K562 (cell line): ENCODE measurements around the gene UBQLN2. TPM values are rescaled to one million over a fixed set of nuclear protein-coding genes. Genes with fewer than 3 reads are reported as not detected.

Source experiments
- ARHGAP35 ChIP-seq: fragments of 450-650 bp; IDR thresholded peaks from 2 replicates; pipeline ENCODE4 v1.6.1; 2018; ENCODE audit not compliant: partially characterized antibody
- ARID2 ChIP-seq: fragments of 450-650 bp; IDR thresholded peaks from 2 replicates; pipeline ENCODE4 v1.6.1; 2017; ENCODE audit warnings: antibody characterized with exemption, mild to moderate bottlenecking
- CAMTA2 ChIP-seq: fragments of 250-450 bp; sonication (Bioruptor Pico); conservative IDR thresholded peaks from 2 replicates; pipeline ENCODE4 v1.5.1; 2022
- CBX2 ChIP-seq: fragments of 200-600 bp; sonication (generic); IDR thresholded peaks from one replicate; pipeline ENCODE4 v1.6.1; 2012; ENCODE audit warnings: mild to moderate bottlenecking, low read length, inconsistent platforms; ENCODE audit not compliant: insufficient read depth, poor library complexity, severe bottlenecking
- CBX3 ChIP-seq, 2 experiments: IDR thresholded peaks; 1 replicate in 1 of 2; 2 replicates in 1 of 2; pipeline ENCODE4 v1.6.1; 2012; ENCODE audit warnings: inconsistent platforms in 2 of 2, low read length in 2 of 2, borderline replicate concordance in 1 of 2, control low read depth in 1 of 2
- CBX8 ChIP-seq: fragments of 200-600 bp; sonication (generic); IDR thresholded peaks from 2 replicates; pipeline ENCODE4 v1.6.1; 2012; ENCODE audit warnings: borderline replicate concordance, mixed run types, low read depth, mild to moderate bottlenecking, moderate library complexity, mixed read lengths, low read length, control low read depth, inconsistent platforms; ENCODE audit not compliant: poor library complexity, severe bottlenecking; ENCODE audit errors: extremely low read depth
- ILF3 ChIP-seq: fragments of 450-650 bp; IDR thresholded peaks from 2 replicates; pipeline ENCODE4 v1.6.1; 2018; ENCODE audit warnings: antibody characterized with exemption, mild to moderate bottlenecking, moderate library complexity, borderline replicate concordance
- JUNB ChIP-seq: fragments of 450-650 bp; formaldehyde crosslinking; conservative IDR thresholded peaks from 2 replicates; pipeline ENCODE4 v1.4.0; 2020; ENCODE audit warnings: mild to moderate bottlenecking
- KLF16 ChIP-seq: IDR thresholded peaks from 2 replicates; pipeline ENCODE4 v1.6.1; 2016; ENCODE audit warnings: antibody characterized with exemption
- MCM2 ChIP-seq: fragments of 450-650 bp; IDR thresholded peaks from 2 replicates; pipeline ENCODE4 v1.6.1; 2017; ENCODE audit warnings: low read depth, mild to moderate bottlenecking
- MCM5 ChIP-seq: fragments of 450-650 bp; IDR thresholded peaks from 2 replicates; pipeline ENCODE4 v1.6.1; 2016; ENCODE audit warnings: low read depth
- NEUROD1 ChIP-seq: fragments of 150-350 bp; IDR thresholded peaks from 2 replicates; pipeline ENCODE4 v1.6.1; 2014; ENCODE audit warnings: borderline replicate concordance, low read length, low read depth; ENCODE audit not compliant: partially characterized antibody
- NR2C1 ChIP-seq, 2 experiments: fragments of 450-650 bp; IDR thresholded peaks; 2 replicates each; pipeline ENCODE4 v1.6.1; 2017; ENCODE audit warnings: mild to moderate bottlenecking in 2 of 2, antibody characterized with exemption in 1 of 2, inconsistent platforms in 1 of 2, missing compliant biosample characterization in 1 of 2, missing genetic modification characterization in 1 of 2
- NR2F6 ChIP-seq: fragments of 450-650 bp; formaldehyde crosslinking; IDR thresholded peaks from 2 replicates; pipeline ENCODE4 v1.4.0; 2020; ENCODE audit warnings: mild to moderate bottlenecking
- POLR3G ChIP-seq: IDR thresholded peaks from 2 replicates; pipeline ENCODE4 v1.6.1; 2011; ENCODE audit not compliant: insufficient read length, insufficient replicate concordance; ENCODE audit errors: extremely low read depth
- PRMT5 ChIP-seq: sonication (generic); formaldehyde crosslinking; IDR thresholded peaks from 2 replicates; pipeline ENCODE4 v1.5.0; 2020; ENCODE audit warnings: missing genetic modification reagents
- PRPF4 ChIP-seq: fragments of 200-400 bp; formaldehyde crosslinking; IDR thresholded peaks from one replicate; pipeline ENCODE4 v1.6.1; 2017; ENCODE audit warnings: low read length, low read depth, mild to moderate bottlenecking; ENCODE audit not compliant: insufficient read depth, poor library complexity, severe bottlenecking
- PTTG1 ChIP-seq: fragments of 450-650 bp; IDR thresholded peaks from 2 replicates; pipeline ENCODE4 v1.6.1; 2016; ENCODE audit warnings: low read depth, mild to moderate bottlenecking, missing genetic modification characterization, missing compliant biosample characterization
- ZC3H11A ChIP-seq: IDR thresholded peaks from 2 replicates; pipeline ENCODE4 v1.6.1; 2012; ENCODE audit warnings: low read depth, low read length, improper control_type of control experiment
- ZNF232 ChIP-seq: sonication (generic); formaldehyde crosslinking; IDR thresholded peaks from 2 replicates; pipeline ENCODE4 v1.8.0; 2022; ENCODE audit warnings: mild to moderate bottlenecking, missing genetic modification reagents
- ZNF431 ChIP-seq: sonication (generic); formaldehyde crosslinking; IDR thresholded peaks from 2 replicates; pipeline ENCODE4 v1.8.0; 2022; ENCODE audit warnings: mild to moderate bottlenecking, missing genetic modification reagents
- ZNF699 ChIP-seq: fragments of 250-450 bp; sonication (Bioruptor Pico); IDR thresholded peaks from 2 replicates; pipeline ENCODE4 v1.8.0; 2021; ENCODE audit warnings: mild to moderate bottlenecking, moderate library complexity; ENCODE audit not compliant: insufficient replicate concordance
- ZSCAN29 ChIP-seq: fragments of 450-650 bp; IDR thresholded peaks from 2 replicates; pipeline ENCODE4 v1.6.1; 2017
- polyA plus RNA-seq, 8 experiments: library from polyadenylated mRNA; depleted of rRNA in 4 of 8; stranded (reverse) in 5 of 8; unstranded in 3 of 8; fragments of >200 nt; fragmentation: Nextera tagmentation in 2 of 8; fragmentation: Illumina TruSeq in 1 of 8; extraction: Ambion mirVana in 2 of 8; extraction: Trizol in 1 of 8; gene quantifications; 2 replicates each; pipeline versions ENCODE4 v1.2.1 to v1.2.3, GENCODE V29; 2011 to 2014; ENCODE audit warnings: inconsistent platforms in 1 of 8, missing spikeins in 1 of 8
- total RNA-seq, 7 experiments: library from RNA; depleted of rRNA in 6 of 7; stranded (reverse); fragments of >200 nt in 6 of 7; fragmentation: Illumina TruSeq in 2 of 7; extraction: Trizol in 2 of 7; gene quantifications; 2 replicates each; pipeline versions ENCODE4 v1.2.1 to v1.2.3, GENCODE V29; 2011 to 2021; ENCODE audit warnings: low replicate concordance in 1 of 7
- TF ChIP-seq, protein P1 (sequence below): fragments of 450-650 bp; formaldehyde crosslinking; IDR thresholded peaks from 2 replicates; pipeline ENCODE4 v1.4.0; 2022; ENCODE audit warnings: mild to moderate bottlenecking, moderate library complexity
- TF ChIP-seq, protein P2 (sequence below): IDR thresholded peaks from 2 replicates; pipeline ENCODE4 v1.6.1; 2011; ENCODE audit not compliant: insufficient read length; ENCODE audit errors: extremely low read depth

Gene UBQLN2
- total and polyA plus RNA-seq, 9 of the 15 experiments (the other 6 are each of a cell fraction or from before 2014, with no cell fraction given): 1.5 to 17.9 (median 5.7) TPM

DNA sequence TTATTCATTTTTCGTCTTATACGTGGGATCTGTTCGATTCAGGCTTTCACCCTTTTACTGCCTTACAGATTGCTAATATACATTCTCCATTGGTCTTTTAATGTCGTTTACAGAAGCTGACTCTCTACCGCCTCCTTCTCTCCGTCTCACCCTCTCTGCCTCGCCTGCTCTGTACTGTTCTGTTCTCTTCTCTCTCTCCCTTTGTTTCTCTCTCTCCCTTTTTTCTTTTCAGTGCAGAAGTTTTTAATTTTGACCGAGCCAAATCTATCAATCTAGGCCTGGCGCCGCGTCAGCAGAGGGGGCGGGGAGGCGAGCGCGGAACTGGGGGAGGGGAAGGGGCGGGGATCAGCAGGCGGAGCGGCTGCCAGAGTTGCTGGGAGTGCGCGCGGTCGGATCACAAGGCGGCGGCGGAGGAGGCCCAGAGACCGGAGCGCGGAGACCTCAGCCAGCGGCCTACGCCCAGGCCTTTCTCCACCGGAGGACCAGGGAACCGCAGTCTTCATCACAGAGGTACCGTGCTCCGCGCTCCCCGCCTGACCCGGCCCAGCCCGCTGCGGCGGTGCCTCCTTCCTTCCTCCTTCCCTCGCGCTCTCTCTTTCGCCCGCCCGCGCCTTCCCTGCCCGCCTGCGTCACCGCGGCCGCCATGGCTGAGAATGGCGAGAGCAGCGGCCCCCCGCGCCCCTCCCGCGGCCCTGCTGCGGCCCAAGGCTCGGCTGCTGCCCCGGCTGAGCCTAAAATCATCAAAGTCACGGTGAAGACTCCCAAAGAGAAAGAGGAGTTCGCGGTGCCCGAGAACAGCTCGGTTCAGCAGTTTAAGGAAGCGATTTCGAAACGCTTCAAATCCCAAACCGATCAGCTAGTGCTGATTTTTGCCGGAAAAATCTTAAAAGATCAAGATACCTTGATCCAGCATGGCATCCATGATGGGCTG is at the start of gene UBQLN2 (continued):
- TF ChIP-seq, protein P1, sequence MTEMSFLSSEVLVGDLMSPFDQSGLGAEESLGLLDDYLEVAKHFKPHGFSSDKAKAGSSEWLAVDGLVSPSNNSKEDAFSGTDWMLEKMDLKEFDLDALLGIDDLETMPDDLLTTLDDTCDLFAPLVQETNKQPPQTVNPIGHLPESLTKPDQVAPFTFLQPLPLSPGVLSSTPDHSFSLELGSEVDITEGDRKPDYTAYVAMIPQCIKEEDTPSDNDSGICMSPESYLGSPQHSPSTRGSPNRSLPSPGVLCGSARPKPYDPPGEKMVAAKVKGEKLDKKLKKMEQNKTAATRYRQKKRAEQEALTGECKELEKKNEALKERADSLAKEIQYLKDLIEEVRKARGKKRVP (CRISPR knock-in tag): no peak
- TF ChIP-seq CAMTA2 (CRISPR knock-in tag): no peak
- no peak for TF ChIP-seq PRMT5 (CRISPR knock-in tag)
- TF ChIP-seq PRPF4: peak; percentile 65
- TF ChIP-seq ARID2: no peak
- TF ChIP-seq CBX3 (IDR thresholded peaks at IDR 0.05; ENCODE audit: borderline replicate concordance in 1 of 2, low read length in 2 of 2): no peak
- no peak for TF ChIP-seq ZSCAN29
- no peak for TF ChIP-seq ZNF431 (CRISPR knock-in tag)
- no peak for TF ChIP-seq ILF3
- no peak for TF ChIP-seq MCM5
- TF ChIP-seq NEUROD1: no peak
- no peak for TF ChIP-seq NR2C1 (IDR thresholded peaks at IDR 0.05)
- TF ChIP-seq NR2C1 (tag; IDR thresholded peaks at IDR 0.05): no peak
- no peak for TF ChIP-seq ZC3H11A
- no peak for TF ChIP-seq NR2F6
- no peak for TF ChIP-seq POLR3G
- TF ChIP-seq PTTG1 (tag): no peak
- TF ChIP-seq MCM2: no peak
- no peak for TF ChIP-seq ARHGAP35
- no peak for TF ChIP-seq ZNF699 (CRISPR knock-in tag)
- TF ChIP-seq ZNF232 (CRISPR knock-in tag): no peak
- no peak for TF ChIP-seq CBX8
- TF ChIP-seq KLF16: no peak
- TF ChIP-seq, protein P2, sequence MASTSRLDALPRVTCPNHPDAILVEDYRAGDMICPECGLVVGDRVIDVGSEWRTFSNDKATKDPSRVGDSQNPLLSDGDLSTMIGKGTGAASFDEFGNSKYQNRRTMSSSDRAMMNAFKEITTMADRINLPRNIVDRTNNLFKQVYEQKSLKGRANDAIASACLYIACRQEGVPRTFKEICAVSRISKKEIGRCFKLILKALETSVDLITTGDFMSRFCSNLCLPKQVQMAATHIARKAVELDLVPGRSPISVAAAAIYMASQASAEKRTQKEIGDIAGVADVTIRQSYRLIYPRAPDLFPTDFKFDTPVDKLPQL: no peak
- TF ChIP-seq JUNB (CRISPR knock-in tag): no peak
- no peak for TF ChIP-seq CBX2
